HG03342 (cell line): Measurements from ENCODE around the gene ADI1.

Source experiments
- ATAC-seq: cut with Tn5 transposase; IDR thresholded peaks from one replicate; pipeline ENCODE4 v1.9.1; 2021; ENCODE audit warnings: mild to moderate bottlenecking, moderate library complexity; ENCODE audit not compliant: unreplicated experiment

The ADI1 gene

GRCh38 chr2:3481736-3482362 is 37.5 kb downstream of the ADI1 start:
- ATAC-seq = no peak

GRCh38 chr2:3481011-3481400 is 38.3 kb downstream of the ADI1 start:
- no peak for ATAC-seq

- ATAC-seq = no peak
These were observed 38.9 kb downstream of the ADI1 start for GRCh38 chr2:3480352-3481010.

- no peak for ATAC-seq
These were observed 39.7 kb downstream of the ADI1 start for GRCh38 chr2:3479430-3480320.

GRCh38 chr2:3478846-3479385 is 40.4 kb downstream of the ADI1 start:
- no peak for ATAC-seq

GRCh38 chr2:3476985-3477327 is 42.4 kb downstream of the ADI1 start:
- ATAC-seq = no peak

- ATAC-seq = no peak
These were observed 42.9 kb downstream of the ADI1 start for GRCh38 chr2:3476321-3476984.

GRCh38 chr2:3475771-3476170 is 43.6 kb downstream of the ADI1 start:
- no peak for ATAC-seq

- no peak for ATAC-seq
These were observed 46.4 kb downstream of the ADI1 start for GRCh38 chr2:3472966-3473365.

GRCh38 chr2:3472296-3472695 is 47.0 kb downstream of the ADI1 start:
- ATAC-seq = no peak

GRCh38 chr2:3470856-3471737 is 48.2 kb downstream of the ADI1 start:
- ATAC-seq = no peak

- no peak for ATAC-seq
These were observed 49.1 kb downstream of the ADI1 start for GRCh38 chr2:3470166-3470651.

- no peak for ATAC-seq
These were observed 49.8 kb downstream of the ADI1 start for GRCh38 chr2:3469486-3469885.

- ATAC-seq = no peak
These were observed 50.9 kb downstream of the ADI1 start for GRCh38 chr2:3468296-3468988.

GRCh38 chr2:3467654-3468053 is 51.7 kb downstream of the ADI1 start:
- ATAC-seq = no peak

- ATAC-seq = no peak
These were observed 52.4 kb downstream of the ADI1 start for GRCh38 chr2:3466966-3467365.

- ATAC-seq = no peak
These were observed 52.9 kb downstream of the ADI1 start for GRCh38 chr2:3466482-3466863.

- no peak for ATAC-seq
These were observed 53.4 kb downstream of the ADI1 start for GRCh38 chr2:3465844-3466481.

GRCh38 chr2:3465328-3465727 is 54.0 kb downstream of the ADI1 start:
- ATAC-seq = no peak
